H1 (cell line): Measurements from ENCODE around the gene RYK. TPM values are rescaled to one million over a fixed set of nuclear protein-coding genes. Genes with fewer than 3 reads are reported as not detected.

Experiments used
- BACH1 ChIP-seq: IDR thresholded peaks from 2 replicates; pipeline ENCODE4 v1.6.1; 2012; ENCODE audit warnings: low read length, improper control_type of control experiment
- CHD7 ChIP-seq: fragments of 300-600 bp; sonication (generic); IDR thresholded peaks from 2 replicates; pipeline ENCODE4 v1.7.1; 2012; ENCODE audit warnings: low read length, moderate library complexity, mild to moderate bottlenecking, inconsistent platforms; ENCODE audit not compliant: insufficient replicate concordance
- FOSL1 ChIP-seq: IDR thresholded peaks from 2 replicates; pipeline ENCODE4 v1.6.1; 2011; ENCODE audit warnings: mild to moderate bottlenecking, low read depth, low read length, moderate library complexity; ENCODE audit not compliant: insufficient read depth
- HDAC2 ChIP-seq, 2 experiments: fragments of 300-600 bp in 1 of 2; sonication (generic) in 1 of 2; IDR thresholded peaks; 2 replicates each; pipeline ENCODE4 v1.6.1; 2011 to 2012; ENCODE audit warnings: low read depth in 2 of 2, low read length in 2 of 2, mild to moderate bottlenecking in 2 of 2, moderate library complexity in 2 of 2, borderline replicate concordance in 1 of 2, inconsistent platforms in 1 of 2
- NANOG ChIP-seq: IDR thresholded peaks from 2 replicates; pipeline ENCODE4 v1.6.1; 2011; ENCODE audit warnings: low read length, low read depth, mild to moderate bottlenecking, inconsistent platforms; ENCODE audit not compliant: insufficient read depth, poor library complexity, severe bottlenecking
- NRF1 ChIP-seq: IDR thresholded peaks from 2 replicates; pipeline ENCODE4 v1.6.1; 2011; ENCODE audit warnings: mild to moderate bottlenecking, low read depth, low read length, improper control_type of control experiment
- SIRT6 ChIP-seq: IDR thresholded peaks from one replicate; pipeline ENCODE4 v1.7.1; 2012; ENCODE audit warnings: low read length, inconsistent platforms
- SIX5 ChIP-seq: IDR thresholded peaks from 2 replicates; pipeline ENCODE4 v1.6.1; 2011; ENCODE audit warnings: mild to moderate bottlenecking, low read depth, low read length
- SP1 ChIP-seq: IDR thresholded peaks from 2 replicates; pipeline ENCODE4 v1.6.1; 2011; ENCODE audit warnings: low read depth, low read length
- polyA plus RNA-seq, 7 experiments: library from polyadenylated mRNA; depleted of rRNA in 3 of 7; stranded (reverse) in 5 of 7; unstranded in 2 of 7; fragments of >200 nt in 5 of 7; fragments of 200-250 nt in 2 of 7; gene quantifications; 1 replicate in 5 of 7; 2 replicates in 1 of 7; 4 replicates in 1 of 7; pipeline versions ENCODE4 v1.2.1 to v1.2.3, GENCODE V29; 2011 to 2013; ENCODE audit warnings: missing spikeins in 2 of 7, mixed read lengths in 2 of 7
- total RNA-seq: library from RNA; stranded (reverse); fragmentation: NEBNext Ultra II Directional; extraction: Animal tissue kit (Norgen Biotek cat#: 25700); gene quantifications from 2 replicates; pipeline ENCODE4 v1.2.1, GENCODE V29; 2021
- TF ChIP-seq, protein P1 (sequence below): IDR thresholded peaks from 2 replicates; pipeline ENCODE4 v1.6.1; 2012; ENCODE audit warnings: low read length, inconsistent platforms

RYK gene
- total and polyA plus RNA-seq, 2 of the 8 experiments (the other 6 are each of a cell fraction or from before 2014, with no cell fraction given) = 30.5 to 63.8 TPM

- TF ChIP-seq CHD7 (no peak), NRF1 (no peak), SIX5 (no peak), SP1 (no peak), FOSL1 (no peak), NANOG (no peak), SIRT6 (no peak), BACH1 (no peak), HDAC2 (IDR thresholded peaks at IDR 0.05; ENCODE audit: borderline replicate concordance in 1 of 2, low read depth in 2 of 2, low read length in 2 of 2) (no peak)
- TF ChIP-seq, protein P1, sequence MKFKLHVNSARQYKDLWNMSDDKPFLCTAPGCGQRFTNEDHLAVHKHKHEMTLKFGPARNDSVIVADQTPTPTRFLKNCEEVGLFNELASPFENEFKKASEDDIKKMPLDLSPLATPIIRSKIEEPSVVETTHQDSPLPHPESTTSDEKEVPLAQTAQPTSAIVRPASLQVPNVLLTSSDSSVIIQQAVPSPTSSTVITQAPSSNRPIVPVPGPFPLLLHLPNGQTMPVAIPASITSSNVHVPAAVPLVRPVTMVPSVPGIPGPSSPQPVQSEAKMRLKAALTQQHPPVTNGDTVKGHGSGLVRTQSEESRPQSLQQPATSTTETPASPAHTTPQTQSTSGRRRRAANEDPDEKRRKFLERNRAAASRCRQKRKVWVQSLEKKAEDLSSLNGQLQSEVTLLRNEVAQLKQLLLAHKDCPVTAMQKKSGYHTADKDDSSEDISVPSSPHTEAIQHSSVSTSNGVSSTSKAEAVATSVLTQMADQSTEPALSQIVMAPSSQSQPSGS = no peak
These were observed 17.7 kb downstream of the RYK start (continued) for GRCh38 chr3:134232951-134233350.
